Measurements from ENCODE around the gene CEACAM19. TPM values are rescaled to one million over a fixed set of nuclear protein-coding genes. Genes with fewer than 3 reads are reported as not detected.
"Not testable (repeated sequence)": the region's sequence is repeated elsewhere in the genome, so short reads cannot be mapped to it uniquely, and the experiment has no call there.

Gene CEACAM19
- 0.63 TPM for total RNA-seq

GRCh38 chr19:44671400-44671799, at the start of gene CEACAM19:
CEACAM19 (plus strand) TSS chr19:44671482; CDS start chr19:44671932, 450 bp downstream.
- no peaks in the 10 kb centered on the region for H3K9me3 ChIP-seq (ENCODE audit: low read depth, low read length)
- no peak within 1 kb of the TSS for H3K4me3 ChIP-seq (ENCODE audit: low read length)
- no peaks in the 10 kb centered on the region for H3K4me1 ChIP-seq (ENCODE audit: insufficient read depth, low read length)
- H3K27me3 ChIP-seq (ENCODE audit: insufficient read depth, low read length) = no peaks in the 10 kb centered on the region

- Histone ChIP-seq H3K9me3 (ENCODE audit: low read depth, low read length) (no peaks in the 10 kb centered on the region), H3K4me1 (ENCODE audit: insufficient read depth, low read length) (peaks cover 37% of the 10 kb centered on the region), H3K4me3 (ENCODE audit: low read length) (no peak overlapping the region), H3K27me3 (ENCODE audit: insufficient read depth, low read length) (no peaks in the 10 kb centered on the region)
Observed at GRCh38 chr19:44623080-44623479, 48.2 kb upstream of the CEACAM19 start.

GRCh38 chr19:44623626-44624025, 47.7 kb upstream of the CEACAM19 start:
- Histone ChIP-seq H3K4me3 (ENCODE audit: low read length) (no peak overlapping the region), H3K4me1 (ENCODE audit: insufficient read depth, low read length) (peaks cover 35% of the 10 kb centered on the region), H3K9me3 (ENCODE audit: low read depth, low read length) (no peaks in the 10 kb centered on the region), H3K27me3 (ENCODE audit: insufficient read depth, low read length) (no peaks in the 10 kb centered on the region)

- H3K9me3 ChIP-seq (ENCODE audit: low read depth, low read length) = no peaks in the 10 kb centered on the region
- H3K4me1 ChIP-seq (ENCODE audit: insufficient read depth, low read length) = peaks cover 25% of the 10 kb centered on the region
- no peaks in the 10 kb centered on the region for H3K27me3 ChIP-seq (ENCODE audit: insufficient read depth, low read length)
- no peak overlapping the region for H3K4me3 ChIP-seq (ENCODE audit: low read length)
Observed at GRCh38 chr19:44624840-44625354, 46.4 kb upstream of the CEACAM19 start.

- not testable (repeated sequence) for H3K27me3 ChIP-seq (ENCODE audit: insufficient read depth, low read length); H3K9me3 ChIP-seq (ENCODE audit: low read depth, low read length); H3K4me3 ChIP-seq (ENCODE audit: low read length)
- peaks cover 25% of the 10 kb centered on the region for H3K4me1 ChIP-seq (ENCODE audit: insufficient read depth, low read length)
Observed at GRCh38 chr19:44625637-44626036, 45.6 kb upstream of the CEACAM19 start.

GRCh38 chr19:44626048-44626624, 45.1 kb upstream of the CEACAM19 start:
- Histone ChIP-seq H3K4me1 (ENCODE audit: insufficient read depth, low read length) (peaks cover 25% of the 10 kb centered on the region), H3K4me3 (ENCODE audit: low read length) (no peak overlapping the region), H3K27me3 (ENCODE audit: insufficient read depth, low read length) (no peaks in the 10 kb centered on the region), H3K9me3 (ENCODE audit: low read depth, low read length) (no peaks in the 10 kb centered on the region)

GRCh38 chr19:44627631-44628030, 43.7 kb upstream of the CEACAM19 start:
- H3K27me3 ChIP-seq (ENCODE audit: insufficient read depth, low read length) = no peaks in the 10 kb centered on the region
- no peaks in the 10 kb centered on the region for H3K9me3 ChIP-seq (ENCODE audit: low read depth, low read length)
- peaks cover 19% of the 10 kb centered on the region for H3K4me1 ChIP-seq (ENCODE audit: insufficient read depth, low read length)
- no peak overlapping the region for H3K4me3 ChIP-seq (ENCODE audit: low read length)

- Histone ChIP-seq H3K27me3 (ENCODE audit: insufficient read depth, low read length) (no peaks in the 10 kb centered on the region), H3K9me3 (ENCODE audit: low read depth, low read length) (no peaks in the 10 kb centered on the region), H3K4me1 (ENCODE audit: insufficient read depth, low read length) (peaks cover 8% of the 10 kb centered on the region), H3K4me3 (ENCODE audit: low read length) (no peak overlapping the region)
Observed at GRCh38 chr19:44628793-44629192, 42.5 kb upstream of the CEACAM19 start.

GRCh38 chr19:44631611-44632010, 39.7 kb upstream of the CEACAM19 start:
- H3K4me1 ChIP-seq (ENCODE audit: insufficient read depth, low read length) = peaks cover 17% of the 10 kb centered on the region
- H3K4me3 ChIP-seq (ENCODE audit: low read length); H3K27me3 ChIP-seq (ENCODE audit: insufficient read depth, low read length); H3K9me3 ChIP-seq (ENCODE audit: low read depth, low read length): not testable (repeated sequence)

GRCh38 chr19:44634058-44634457, 37.2 kb upstream of the CEACAM19 start:
- H3K27me3 ChIP-seq (ENCODE audit: insufficient read depth, low read length); H3K4me3 ChIP-seq (ENCODE audit: low read length); H3K9me3 ChIP-seq (ENCODE audit: low read depth, low read length): not testable (repeated sequence)
- H3K4me1 ChIP-seq (ENCODE audit: insufficient read depth, low read length) = peaks cover 21% of the 10 kb centered on the region

GRCh38 chr19:44634785-44635184, 36.5 kb upstream of the CEACAM19 start:
- no peaks in the 10 kb centered on the region for H3K27me3 ChIP-seq (ENCODE audit: insufficient read depth, low read length)
- H3K4me3 ChIP-seq (ENCODE audit: low read length) = no peak overlapping the region
- no peaks in the 10 kb centered on the region for H3K9me3 ChIP-seq (ENCODE audit: low read depth, low read length)
- peaks cover 21% of the 10 kb centered on the region for H3K4me1 ChIP-seq (ENCODE audit: insufficient read depth, low read length)

GRCh38 chr19:44635581-44636438, 35.5 kb upstream of the CEACAM19 start:
- H3K4me1 ChIP-seq (ENCODE audit: insufficient read depth, low read length) = peaks cover 21% of the 10 kb centered on the region
- H3K4me3 ChIP-seq (ENCODE audit: low read length) = no peak overlapping the region

GRCh38 chr19:44636439-44637389, 34.6 kb upstream of the CEACAM19 start:
- no peak overlapping the region for H3K4me3 ChIP-seq (ENCODE audit: low read length)
- H3K9me3 ChIP-seq (ENCODE audit: low read depth, low read length) = no peaks in the 10 kb centered on the region
- no peaks in the 10 kb centered on the region for H3K27me3 ChIP-seq (ENCODE audit: insufficient read depth, low read length)
- peaks cover 21% of the 10 kb centered on the region for H3K4me1 ChIP-seq (ENCODE audit: insufficient read depth, low read length)

More at GRCh38 chr19:44635581-44636438, 35.5 kb upstream of the CEACAM19 start:
- Histone ChIP-seq H3K9me3 (ENCODE audit: low read depth, low read length) (no peaks in the 10 kb centered on the region), H3K27me3 (ENCODE audit: insufficient read depth, low read length) (no peaks in the 10 kb centered on the region)

GRCh38 chr19:44637390-44637764, 33.9 kb upstream of the CEACAM19 start:
- no peaks in the 10 kb centered on the region for H3K27me3 ChIP-seq (ENCODE audit: insufficient read depth, low read length)
- no peaks in the 10 kb centered on the region for H3K9me3 ChIP-seq (ENCODE audit: low read depth, low read length)
- no peak overlapping the region for H3K4me3 ChIP-seq (ENCODE audit: low read length)
- H3K4me1 ChIP-seq (ENCODE audit: insufficient read depth, low read length) = peaks cover 21% of the 10 kb centered on the region

- Histone ChIP-seq H3K4me1 (ENCODE audit: insufficient read depth, low read length) (peaks cover 25% of the 10 kb centered on the region), H3K4me3 (ENCODE audit: low read length) (no peak overlapping the region), H3K27me3 (ENCODE audit: insufficient read depth, low read length) (no peaks in the 10 kb centered on the region), H3K9me3 (ENCODE audit: low read depth, low read length) (no peaks in the 10 kb centered on the region)
Observed at GRCh38 chr19:44640518-44640917, 30.8 kb upstream of the CEACAM19 start.

Data from mononuclear cell (primary cell).